Fibroblast of lung (primary cell): ENCODE results near the gene FAM131B. TPM values are rescaled to one million over a fixed set of nuclear protein-coding genes. Genes with fewer than 3 reads are reported as not detected.

Experiments used
- DNase-seq, 2 donors: peaks; one replicate each; pipeline versions ENCODE4 v3.0.0 to v3.0.0-alpha.2; 2010; ENCODE audit warnings: low read depth in 2 of 2
- H2AFZ ChIP-seq: 2 replicates; pipeline ENCODE4 v1.5.1; 2012; ENCODE audit warnings: low read length, control low read depth, inconsistent platforms
- H3K27ac ChIP-seq: 2 replicates; pipeline ENCODE4 v1.5.1; 2011; ENCODE audit warnings: low read length, control low read depth; ENCODE audit not compliant: insufficient read depth
- H3K27me3 ChIP-seq: 2 replicates; pipeline ENCODE4 v1.5.1; 2011; ENCODE audit warnings: mild to moderate bottlenecking, low read length; ENCODE audit not compliant: control insufficient read depth, insufficient read depth
- H3K36me3 ChIP-seq: 2 replicates; pipeline ENCODE4 v1.5.1; 2011; ENCODE audit warnings: low read length; ENCODE audit not compliant: control insufficient read depth, insufficient read depth
- H3K4me1 ChIP-seq: 2 replicates; pipeline ENCODE4 v1.5.1; 2011; ENCODE audit warnings: low read length; ENCODE audit not compliant: control insufficient read depth, insufficient read depth; ENCODE audit errors: extremely low read depth
- H3K4me2 ChIP-seq: 2 replicates; pipeline ENCODE4 v1.5.1; 2011; ENCODE audit warnings: low read length, control low read depth; ENCODE audit not compliant: insufficient read depth; ENCODE audit errors: extremely low read depth
- H3K4me3 ChIP-seq, 4 experiments: fragments of 200-600 bp in 1 of 4; sonication (generic) in 1 of 4; replicated peaks in 1 of 4; 2 replicates each; pipeline ENCODE4 v1.5.1; 2011 to 2016; ENCODE audit warnings: low read length in 4 of 4, low read depth in 3 of 4, mild to moderate bottlenecking in 3 of 4, control low read depth in 2 of 4, inconsistent platforms in 1 of 4, mixed read lengths in 1 of 4; ENCODE audit not compliant: insufficient read depth in 1 of 4; ENCODE audit errors: control extremely low read depth in 1 of 4
- H3K79me2 ChIP-seq: 2 replicates; pipeline ENCODE4 v1.5.1; 2012; ENCODE audit warnings: mild to moderate bottlenecking, low read length, inconsistent platforms; ENCODE audit not compliant: control insufficient read depth, insufficient read depth
- H3K9ac ChIP-seq: 2 replicates; pipeline ENCODE4 v1.5.1; 2011; ENCODE audit warnings: mild to moderate bottlenecking, low read length, control low read depth; ENCODE audit not compliant: insufficient read depth
- H3K9me3 ChIP-seq: 2 replicates; pipeline ENCODE4 v1.5.1; 2012; ENCODE audit warnings: low read depth, low read length; ENCODE audit not compliant: control insufficient read depth, insufficient read depth
- H4K20me1 ChIP-seq: 2 replicates; pipeline ENCODE4 v1.5.1; 2011; ENCODE audit warnings: low read length; ENCODE audit not compliant: control insufficient read depth, insufficient read depth; ENCODE audit errors: extremely low read depth
- CTCF ChIP-seq, 2 donors: IDR thresholded peaks in 1 of 2; conservative IDR thresholded peaks in 1 of 2; 1 replicate in 1 of 2; 2 replicates in 1 of 2; pipeline ENCODE4 v1.5.1; 2011 to 2012; ENCODE audit warnings: low read length in 2 of 2, control low read depth in 1 of 2, inconsistent platforms in 1 of 2, low read depth in 1 of 2, mild to moderate bottlenecking in 1 of 2
- EZH2 ChIP-seq: IDR thresholded peaks from 2 replicates; pipeline ENCODE4 v1.5.1; 2012; ENCODE audit warnings: low read length, control low read depth, mild to moderate bottlenecking; ENCODE audit errors: missing control alignments
- polyA plus RNA-seq, 2 donors: library from polyadenylated mRNA; depleted of rRNA in 1 of 2; stranded (reverse) in 1 of 2; unstranded in 1 of 2; fragments of >200 nt; gene quantifications; 2 replicates each; pipeline ENCODE4 v1.2.1, GENCODE V29; 2011 to 2012; ENCODE audit warnings: missing spikeins in 1 of 2
- total RNA-seq: library from RNA; depleted of rRNA; stranded (reverse); fragments of >200 nt; gene quantifications from 2 replicates; pipeline ENCODE4 v1.2.1, GENCODE V29; 2014

Gene FAM131B
- total and polyA plus RNA-seq, 2 donors (not counting 1 experiment from before 2014, with no cell fraction given), result 2.0 to 3.8 TPM

GRCh38 chr7:143321734-143322133 is 40.8 kb downstream of the FAM131B start:
- Histone ChIP-seq H3K27ac (no peak overlapping the region), H2AFZ (no peak overlapping the region), H3K4me3 (no peak overlapping the region), H3K4me2 (no peak overlapping the region), H3K79me2 (no peaks in the 10 kb centered on the region), H3K27me3 (peaks cover 5% of the 10 kb centered on the region), H3K36me3 (no peaks in the 10 kb centered on the region), H3K4me1 (peaks cover 2% of the 10 kb centered on the region), H4K20me1 (no peaks in the 10 kb centered on the region), H3K9me3 (no peaks in the 10 kb centered on the region), H3K9ac (no peak overlapping the region)
- no peak for DNase-seq
- TF ChIP-seq EZH2 (no peak), CTCF (conservative IDR thresholded peaks at IDR 0.05 in 1 of 2, IDR thresholded peaks at IDR 0.05 in 1 of 2; ENCODE audit: low read depth in 1 of 2, low read length in 2 of 2) (no peak)

GRCh38 chr7:143321242-143321641 is 41.3 kb downstream of the FAM131B start:
- H4K20me1 ChIP-seq, result no peaks in the 10 kb centered on the region

GRCh38 chr7:143320620-143321019 is 41.9 kb downstream of the FAM131B start:
- DNase-seq, result no peak
- Histone ChIP-seq H3K9ac (no peak overlapping the region), H3K4me3 (no peak overlapping the region), H3K79me2 (no peaks in the 10 kb centered on the region), H3K4me1 (peaks cover 2% of the 10 kb centered on the region), H4K20me1 (no peaks in the 10 kb centered on the region), H3K4me2 (no peak overlapping the region), H3K27ac (no peak overlapping the region), H3K27me3 (peaks cover 5% of the 10 kb centered on the region), H3K9me3 (no peaks in the 10 kb centered on the region), H3K36me3 (no peaks in the 10 kb centered on the region), H2AFZ (no peak overlapping the region)
- TF ChIP-seq CTCF (conservative IDR thresholded peaks at IDR 0.05 in 1 of 2, IDR thresholded peaks at IDR 0.05 in 1 of 2; ENCODE audit: low read depth in 1 of 2, low read length in 2 of 2) (no peak), EZH2 (no peak)

More at GRCh38 chr7:143321242-143321641, 41.3 kb downstream of the FAM131B start:
- Histone ChIP-seq H3K9ac (no peak overlapping the region), H3K4me2 (no peak overlapping the region), H3K27ac (no peak overlapping the region), H3K4me1 (peaks cover 2% of the 10 kb centered on the region), H3K36me3 (no peaks in the 10 kb centered on the region), H3K79me2 (no peaks in the 10 kb centered on the region), H3K27me3 (peaks cover 5% of the 10 kb centered on the region), H3K4me3 (no peak overlapping the region), H3K9me3 (no peaks in the 10 kb centered on the region), H2AFZ (no peak overlapping the region)
- TF ChIP-seq EZH2, result no peak
- TF ChIP-seq CTCF (conservative IDR thresholded peaks at IDR 0.05 in 1 of 2, IDR thresholded peaks at IDR 0.05 in 1 of 2; ENCODE audit: low read depth in 1 of 2, low read length in 2 of 2), result no peak
- no peak for DNase-seq
